Measurements from ENCODE around the gene BNIP1. TPM values are rescaled to one million over a fixed set of nuclear protein-coding genes. Genes with fewer than 3 reads are reported as not detected.

Gene BNIP1
- total RNA-seq, 6 experiments from 2014 or later = 4.4 to 8.6 (median 4.8) TPM

DNA sequence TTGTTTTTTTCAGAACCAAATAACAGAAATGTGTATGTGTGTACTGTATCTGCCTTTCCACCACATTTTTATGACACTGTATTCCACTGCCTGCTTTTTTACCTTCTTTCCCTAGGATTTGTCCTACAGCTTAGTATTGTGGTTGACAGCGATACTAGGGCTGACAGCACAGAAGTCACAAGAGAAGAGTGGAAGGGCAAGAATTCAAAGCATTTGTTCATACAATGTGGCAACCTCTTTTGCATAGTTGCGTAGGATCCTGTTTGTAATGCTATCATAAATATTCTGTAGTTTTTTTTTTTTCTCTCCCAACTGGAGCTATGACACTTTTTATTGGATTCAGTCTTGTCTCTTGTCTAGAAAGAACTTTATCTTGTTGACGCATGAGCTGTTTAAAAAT is 5.6 kb upstream of the BNIP1 start:
- Histone ChIP-seq H3K4me1 (peaks cover 0 to 20% (median 0%) of the 10 kb centered on the region in 4 donors), H3K9me3 (no peaks in the 10 kb centered on the region), H3K27ac (no peak overlapping the region), H3K27me3 (no peaks in the 10 kb centered on the region), H3K36me3 (peaks cover 0 to 19% (median under 1%) of the 10 kb centered on the region in 4 donors), H3K4me3 (no peak overlapping the region)
- WGBS (ENCODE audit: insufficient coverage, low coverage, low lambda C conversion rate, missing lambda C conversion rate) = 78% methylated on average over 3 of the region's 3 CpGs
- ATAC-seq (peak in 1 of 4 donors; percentile 13), DNase-seq (no peak)
- intact Hi-C loops (cut with DNase I) = no loop called here
- no peak for TF ChIP-seq POLR2A (IDR thresholded peaks at IDR 0.05)
- TF ChIP-seq, protein P1, sequence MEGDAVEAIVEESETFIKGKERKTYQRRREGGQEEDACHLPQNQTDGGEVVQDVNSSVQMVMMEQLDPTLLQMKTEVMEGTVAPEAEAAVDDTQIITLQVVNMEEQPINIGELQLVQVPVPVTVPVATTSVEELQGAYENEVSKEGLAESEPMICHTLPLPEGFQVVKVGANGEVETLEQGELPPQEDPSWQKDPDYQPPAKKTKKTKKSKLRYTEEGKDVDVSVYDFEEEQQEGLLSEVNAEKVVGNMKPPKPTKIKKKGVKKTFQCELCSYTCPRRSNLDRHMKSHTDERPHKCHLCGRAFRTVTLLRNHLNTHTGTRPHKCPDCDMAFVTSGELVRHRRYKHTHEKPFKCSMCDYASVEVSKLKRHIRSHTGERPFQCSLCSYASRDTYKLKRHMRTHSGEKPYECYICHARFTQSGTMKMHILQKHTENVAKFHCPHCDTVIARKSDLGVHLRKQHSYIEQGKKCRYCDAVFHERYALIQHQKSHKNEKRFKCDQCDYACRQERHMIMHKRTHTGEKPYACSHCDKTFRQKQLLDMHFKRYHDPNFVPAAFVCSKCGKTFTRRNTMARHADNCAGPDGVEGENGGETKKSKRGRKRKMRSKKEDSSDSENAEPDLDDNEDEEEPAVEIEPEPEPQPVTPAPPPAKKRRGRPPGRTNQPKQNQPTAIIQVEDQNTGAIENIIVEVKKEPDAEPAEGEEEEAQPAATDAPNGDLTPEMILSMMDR (IDR thresholded peaks at IDR 0.05) = no peak

DNA sequence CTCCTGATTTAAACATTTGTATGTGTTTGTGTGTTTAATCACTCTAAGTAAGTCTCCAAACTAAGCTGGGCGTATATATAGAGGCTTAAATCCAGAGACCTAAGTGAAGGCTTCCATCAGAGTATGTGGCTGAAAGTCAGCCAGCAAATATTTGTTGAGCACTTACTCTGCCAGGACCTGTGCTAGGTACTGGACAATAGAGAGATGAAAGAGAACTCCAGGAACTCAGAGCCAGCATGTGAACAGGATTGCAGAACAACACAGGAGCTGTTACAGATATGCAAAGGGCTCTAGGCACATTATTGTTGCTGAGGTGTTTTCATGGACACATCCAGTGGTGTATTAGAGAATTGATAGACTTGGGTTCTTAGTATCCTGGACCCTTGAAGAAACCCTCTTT is 4.7 kb upstream of the BNIP1 start:
- DNase-seq = no peak
- WGBS (ENCODE audit: insufficient coverage, low coverage, low lambda C conversion rate, missing lambda C conversion rate) = 31% methylated on average over 1 of the region's 1 CpG
- H3K36me3 ChIP-seq = peaks cover 0 to 11% (median 0%) of the 10 kb centered on the region in 4 donors
- no peak overlapping the region for H3K4me3 ChIP-seq
- H3K4me1 ChIP-seq = peaks cover 0 to 20% (median 0%) of the 10 kb centered on the region in 4 donors
- H3K27ac ChIP-seq = no peak overlapping the region
- intact Hi-C loops (cut with DNase I) = no loop called here
- no peaks in the 10 kb centered on the region for H3K9me3 ChIP-seq
- peak; percentile 55 to 73 (median 65) for ATAC-seq
- H3K27me3 ChIP-seq = no peaks in the 10 kb centered on the region
- no peak for TF ChIP-seq POLR2A (IDR thresholded peaks at IDR 0.05)
- TF ChIP-seq, protein P1 (IDR thresholded peaks at IDR 0.05) = no peak

- ATAC-seq (no peak), DNase-seq (no peak)
- peaks cover 0 to 20% (median 0%) of the 10 kb centered on the region in 4 donors for H3K4me1 ChIP-seq
- no peak overlapping the region for H3K27ac ChIP-seq
- H3K36me3 ChIP-seq = peaks cover 0 to 5% (median 0%) of the 10 kb centered on the region in 4 donors
- H3K4me3 ChIP-seq = no peak overlapping the region
- no peaks in the 10 kb centered on the region for H3K9me3 ChIP-seq
- intact Hi-C loops (cut with DNase I) = no loop called here
- 86% methylated on average over 4 of the region's 4 CpGs for WGBS (ENCODE audit: insufficient coverage, low coverage, low lambda C conversion rate, missing lambda C conversion rate)
- no peaks in the 10 kb centered on the region for H3K27me3 ChIP-seq
- TF ChIP-seq, protein P1 (IDR thresholded peaks at IDR 0.05) = no peak
- no peak for TF ChIP-seq POLR2A (IDR thresholded peaks at IDR 0.05)
Measured at GRCh38 chr5:173140769-173141168, 3.6 kb upstream of the BNIP1 start.

DNA sequence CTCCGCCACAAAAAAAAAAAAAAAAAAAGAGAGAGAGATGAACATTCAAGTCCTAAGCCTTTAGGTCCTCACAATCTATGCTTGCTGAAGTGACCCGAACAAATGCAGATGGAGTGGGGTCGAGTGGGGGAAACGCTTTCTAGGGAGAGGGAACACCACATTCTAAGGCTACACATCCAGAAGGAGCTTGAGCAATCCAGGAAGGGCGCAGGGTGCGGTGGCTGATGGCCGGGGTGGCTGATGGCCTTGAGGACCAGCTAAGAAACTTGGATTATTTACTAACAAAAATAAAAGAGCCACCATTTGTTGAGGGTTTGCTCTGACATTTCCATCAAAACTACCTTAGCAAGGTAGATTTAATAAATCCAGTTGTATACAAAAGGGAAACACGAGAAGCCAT is 764 bp upstream of the BNIP1 start:
- peaks cover 0 to 15% (median 0%) of the 10 kb centered on the region in 4 donors for H3K4me1 ChIP-seq
- WGBS (ENCODE audit: insufficient coverage, low coverage, low lambda C conversion rate, missing lambda C conversion rate) = 81% methylated on average over 5 of the region's 8 CpGs
- H3K9me3 ChIP-seq = no peaks in the 10 kb centered on the region
- no peak overlapping the region for H3K27ac ChIP-seq
- DNase-seq (no peak), ATAC-seq (no peak)
- intact Hi-C loops (cut with DNase I) = no loop called here
- no peaks in the 10 kb centered on the region for H3K27me3 ChIP-seq
- no peak overlapping the region for H3K4me3 ChIP-seq
- no peaks in the 10 kb centered on the region for H3K36me3 ChIP-seq
- TF ChIP-seq POLR2A (IDR thresholded peaks at IDR 0.05) = no peak
- TF ChIP-seq, protein P1 (IDR thresholded peaks at IDR 0.05) = no peak

DNA sequence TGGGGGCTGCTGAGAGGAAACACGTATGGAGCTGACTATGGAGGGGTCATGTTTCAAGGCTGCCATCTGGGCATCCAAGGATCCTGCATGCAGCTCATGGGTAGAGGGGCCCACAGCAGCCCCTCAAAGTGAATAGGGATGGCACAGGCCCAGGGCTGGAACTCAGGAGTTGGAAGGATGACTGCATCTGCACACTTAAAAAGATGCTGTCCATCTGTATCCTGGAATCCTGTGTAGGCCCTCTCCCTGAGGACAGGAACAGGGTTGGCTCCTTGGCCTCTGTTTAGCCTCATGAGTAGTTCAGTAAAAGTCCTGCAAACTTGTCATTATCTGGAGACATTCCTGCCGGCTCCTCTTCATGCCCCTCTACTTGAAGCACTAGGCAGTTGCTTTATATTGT is 4.0 kb downstream of the BNIP1 start:
- Histone ChIP-seq H3K36me3 (peaks cover 0 to 9% (median 0%) of the 10 kb centered on the region in 4 donors), H3K4me1 (peaks cover 0 to 3% (median 0%) of the 10 kb centered on the region in 4 donors), H3K27me3 (no peaks in the 10 kb centered on the region), H3K4me3 (no peak overlapping the region), H3K9me3 (no peaks in the 10 kb centered on the region), H3K27ac (no peak overlapping the region)
- WGBS (ENCODE audit: insufficient coverage, low coverage, low lambda C conversion rate, missing lambda C conversion rate) = 11% methylated on average over 1 of the region's 2 CpGs
- no peak for DNase-seq
- TF ChIP-seq, protein P1 (IDR thresholded peaks at IDR 0.05) = no peak
- ATAC-seq = no peak
- intact Hi-C loops (cut with DNase I) = no loop called here
